GM18858 (cell line): ENCODE data around the gene TIMM10B.

ENCODE experiments used
- ATAC-seq: cut with Tn5 transposase; IDR thresholded peaks from one replicate; pipeline ENCODE4 v1.9.1; 2021; ENCODE audit not compliant: unreplicated experiment

Gene TIMM10B, protein sequence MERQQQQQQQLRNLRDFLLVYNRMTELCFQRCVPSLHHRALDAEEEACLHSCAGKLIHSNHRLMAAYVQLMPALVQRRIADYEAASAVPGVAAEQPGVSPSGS

DNA sequence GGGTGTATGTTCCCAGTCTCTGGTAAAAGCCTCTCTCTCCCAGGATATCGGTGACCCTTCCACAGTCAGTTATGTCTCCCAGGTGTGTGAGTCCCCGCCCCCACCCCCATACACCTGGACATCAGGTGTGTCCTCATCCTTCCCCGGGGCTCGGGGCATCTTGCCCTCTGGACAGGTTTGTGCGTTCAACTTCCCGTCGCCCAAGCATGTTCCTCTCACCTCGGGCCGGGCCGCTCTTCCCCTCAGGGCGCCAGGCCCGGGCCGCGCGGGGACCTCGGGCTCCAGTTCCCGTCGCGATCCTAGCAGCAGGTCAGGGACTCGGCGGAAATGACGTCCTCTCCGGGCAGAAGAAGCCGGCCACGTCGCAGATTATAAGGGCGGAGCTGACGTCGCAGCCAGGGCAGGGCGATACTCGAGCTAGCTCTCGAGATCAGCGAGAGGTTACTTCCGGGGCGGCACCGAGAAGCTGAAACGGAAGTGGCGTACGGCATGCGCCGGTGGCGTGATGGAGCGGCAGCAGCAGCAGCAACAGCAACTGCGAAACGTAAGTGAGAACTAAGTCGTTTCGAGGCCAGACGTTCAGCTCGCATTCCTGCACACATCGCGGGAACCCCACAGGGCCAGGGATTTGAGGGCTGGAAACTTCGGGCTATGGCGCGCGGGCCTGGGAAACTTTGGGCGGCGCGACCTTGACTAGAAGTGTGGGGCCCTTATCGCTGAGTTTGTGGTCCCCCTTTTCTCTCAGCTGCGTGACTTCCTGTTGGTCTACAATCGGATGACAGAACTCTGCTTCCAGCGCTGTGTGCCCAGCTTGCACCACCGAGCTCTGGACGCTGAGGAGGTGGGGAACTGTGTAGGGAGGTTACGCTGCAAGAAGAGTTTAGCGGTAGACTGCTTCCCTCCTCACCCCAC, at the start of gene TIMM10B, which contains the start of gene ARFIP2:
TSS of gene TIMM10B (plus strand) at position 490 of the 912 bp plus-strand sequence. CDS start at position 506, 16 bp downstream.
TSS of gene ARFIP2 (minus strand) at position 320 of the 912 bp plus-strand sequence. CDS start 910 bp downstream, outside the sequence.
- ATAC-seq, result peak; percentile 98

DNA sequence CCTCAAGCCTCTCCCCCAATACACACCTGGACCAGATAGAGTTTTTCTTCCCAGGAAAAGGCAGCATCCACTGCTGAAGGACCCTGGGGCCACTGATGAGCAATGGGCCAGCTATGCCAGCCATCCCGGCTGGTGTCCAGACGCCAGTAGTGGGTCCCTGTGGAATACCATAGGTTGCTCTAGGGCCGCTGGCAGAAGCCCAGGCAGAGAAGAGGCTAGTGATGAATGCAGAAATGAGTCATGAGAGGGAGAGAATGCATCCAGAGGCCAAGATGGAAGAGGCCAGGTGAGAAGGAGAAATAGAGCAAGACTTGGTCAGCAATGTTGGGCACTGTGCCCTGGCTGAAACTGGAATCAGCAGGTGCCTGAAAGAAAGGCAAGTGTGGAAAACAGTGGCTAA, 49.4 kb upstream of the TIMM10B start:
- ATAC-seq, result no peak

DNA sequence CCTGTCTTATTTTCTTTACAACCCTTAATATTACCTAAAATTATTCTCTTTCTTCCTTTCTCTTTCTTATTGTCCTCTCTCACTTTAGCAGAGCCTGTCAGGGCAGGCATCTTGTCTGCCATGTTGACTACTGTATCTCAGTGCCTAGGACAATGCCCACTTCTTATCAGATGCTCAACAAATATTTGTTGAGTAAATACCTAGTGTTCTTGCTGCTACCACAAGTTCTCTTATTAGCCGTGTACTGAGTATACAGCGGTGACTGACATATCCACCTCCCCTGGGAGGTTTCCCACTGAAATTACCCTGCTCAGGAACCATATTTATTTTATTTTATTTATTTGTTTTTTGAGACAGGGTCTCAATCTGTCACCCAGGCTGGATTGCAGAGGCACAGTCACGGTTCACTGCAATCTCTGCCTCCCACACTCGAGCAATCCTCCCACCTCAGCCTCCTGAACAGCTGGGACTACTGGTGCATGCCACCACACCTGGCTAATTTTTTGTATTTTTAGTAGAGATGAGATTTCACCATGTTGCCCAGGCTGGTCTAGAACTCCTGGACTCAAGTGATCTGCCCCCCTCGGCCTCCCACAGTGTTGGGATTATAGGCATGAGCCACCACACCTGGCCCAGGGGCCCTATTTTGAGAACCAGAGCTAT, 47.2 kb upstream of the TIMM10B start:
- ATAC-seq, result peak; percentile 40

DNA sequence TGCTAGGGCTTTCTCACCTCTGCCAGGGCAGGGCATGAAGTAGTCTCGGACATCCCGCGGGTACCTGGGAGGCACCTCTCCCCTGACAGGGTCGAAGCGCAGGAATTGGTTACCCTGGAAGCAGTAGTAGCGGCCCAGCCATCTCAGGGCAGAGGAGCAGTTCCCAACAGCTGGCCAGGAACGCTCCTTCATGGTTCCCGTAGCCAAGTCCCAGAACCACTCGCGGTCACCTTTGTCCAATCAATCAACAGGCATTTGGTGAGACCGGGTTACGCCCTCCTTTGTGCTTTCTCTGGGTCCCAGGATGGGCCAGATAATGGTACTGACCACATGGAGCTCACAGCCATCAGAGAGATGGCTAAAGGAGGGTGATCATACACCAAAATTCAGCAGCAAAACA, 43.9 kb upstream of the TIMM10B start:
- no peak for ATAC-seq

DNA sequence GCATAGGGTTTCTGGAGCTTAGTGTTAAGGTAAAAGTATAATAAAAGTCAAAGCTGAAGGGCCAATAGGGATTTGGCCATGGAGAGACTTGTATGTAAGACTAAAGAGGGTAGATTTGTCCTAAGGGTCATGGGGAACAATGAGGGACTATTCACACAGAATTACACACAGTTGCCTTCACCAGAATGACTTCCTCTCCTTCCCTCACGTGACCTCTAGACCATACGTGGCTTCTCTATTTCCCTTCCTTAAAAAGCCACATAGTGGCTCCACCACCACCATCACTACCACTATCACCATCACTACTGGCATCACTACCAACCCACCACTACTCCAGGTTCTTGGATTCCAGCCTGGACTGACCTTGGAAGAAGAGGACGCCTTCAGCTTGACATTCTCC, 43.3 kb upstream of the TIMM10B start:
- ATAC-seq, result no peak

- ATAC-seq, result no peak
These were observed 42.2 kb upstream of the TIMM10B start for GRCh38 chr11:6438979-6439571.

DNA sequence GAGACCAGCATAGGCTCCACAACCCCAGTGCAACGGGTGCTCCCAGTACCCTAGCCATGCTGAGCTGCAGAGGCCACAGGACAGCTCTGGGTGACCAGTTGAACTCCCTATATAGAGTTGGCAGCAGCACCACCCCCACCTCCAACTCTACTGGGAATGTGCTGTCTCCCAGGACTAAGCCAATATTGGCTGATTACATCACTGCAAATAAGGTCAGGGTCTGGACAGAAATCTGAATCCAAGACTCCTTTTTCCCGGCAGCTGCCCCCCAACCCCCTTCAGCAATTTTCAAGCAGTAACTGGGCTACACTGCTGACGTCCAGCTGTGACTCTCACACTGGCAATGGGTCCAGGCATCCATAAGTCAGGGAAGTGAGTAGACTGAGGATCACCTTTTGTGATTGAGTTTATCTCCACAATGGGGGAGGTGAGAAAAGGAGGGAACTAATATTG, 40.4 kb upstream of the TIMM10B start, which contains the start of gene HPX:
TSS of gene HPX (minus strand) at position 82 of the 453 bp plus-strand sequence. CDS start at position 58, 24 bp downstream.
- ATAC-seq, result no peak

- ATAC-seq, result no peak
These were observed 38.9 kb upstream of the TIMM10B start for GRCh38 chr11:6442441-6442840.

DNA sequence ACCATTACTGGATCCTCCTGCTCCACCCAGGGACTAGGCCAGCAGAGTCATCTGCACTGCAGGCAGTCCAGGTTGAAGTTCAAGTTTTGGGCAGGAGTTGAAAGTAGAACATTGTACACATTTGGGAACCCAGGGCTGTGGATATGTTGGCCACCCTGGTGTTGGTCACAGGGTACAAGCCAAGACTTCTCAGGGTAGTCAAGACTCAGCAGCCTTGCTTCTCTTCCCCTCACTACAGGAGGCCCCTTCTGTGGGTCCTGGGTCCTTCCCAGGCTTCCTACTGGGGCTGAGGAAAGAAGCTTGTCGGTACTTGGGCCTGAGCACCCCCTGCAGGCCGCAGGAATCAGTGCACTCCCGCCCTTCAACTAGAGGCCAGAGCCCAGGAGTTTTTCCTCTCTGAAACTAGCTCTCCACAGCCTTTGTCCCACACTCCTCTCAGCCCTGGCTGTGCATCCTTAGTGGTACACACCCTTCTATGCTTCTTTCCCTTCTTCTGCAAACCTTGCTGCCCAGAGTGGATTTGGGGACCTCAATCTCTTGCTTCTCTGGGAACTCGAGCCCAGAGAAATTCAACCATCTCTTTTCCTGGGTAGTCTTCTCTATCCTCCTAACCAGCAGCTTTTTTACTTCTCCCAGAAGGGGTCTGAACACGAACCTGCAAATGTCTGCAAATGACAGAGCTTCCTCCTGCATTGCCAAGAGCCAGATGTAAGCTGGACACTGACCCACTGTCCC, 37.9 kb upstream of the TIMM10B start:
- ATAC-seq, result peak; percentile 58

DNA sequence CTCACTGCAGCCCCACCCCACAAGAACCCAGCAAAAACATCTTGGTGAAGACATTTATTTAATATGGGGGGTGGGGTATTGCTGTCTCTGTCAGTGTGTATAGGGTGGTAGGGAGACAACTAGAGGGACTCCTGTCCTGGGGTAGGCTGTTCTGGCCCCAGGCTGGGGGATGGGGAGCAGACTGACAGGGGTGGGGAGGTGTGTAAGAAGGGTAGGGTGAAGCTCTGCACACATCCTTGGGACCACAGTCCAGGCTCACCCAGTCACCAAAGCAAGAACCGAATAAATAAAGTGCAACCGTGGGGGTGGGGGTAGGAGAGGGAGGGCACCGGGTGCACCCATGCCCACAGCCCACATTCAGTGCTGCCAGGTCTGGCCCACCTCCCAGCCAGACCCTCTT, 32.7 kb upstream of the TIMM10B start:
- no peak for ATAC-seq

GRCh38 chr11:6452219-6452618, 29.1 kb upstream of the TIMM10B start:
- ATAC-seq, result no peak

DNA sequence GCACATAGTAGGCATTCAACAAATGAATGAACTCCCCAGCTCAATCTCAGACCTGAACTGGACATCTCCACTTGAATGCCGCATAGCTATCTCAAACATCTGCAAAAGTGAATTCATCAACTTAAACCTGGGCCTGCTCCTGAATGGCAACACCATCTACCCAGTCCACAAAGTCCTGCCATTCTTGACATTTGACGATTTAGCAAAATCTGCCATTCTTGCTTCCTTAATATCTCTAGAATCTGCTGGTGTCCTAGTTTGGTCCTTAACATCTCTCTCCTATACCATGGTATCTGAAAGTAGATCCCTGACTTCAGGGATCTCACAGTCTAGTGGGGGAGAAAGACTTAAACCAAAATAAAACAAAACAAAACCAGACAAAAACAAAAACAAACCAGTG, 28.1 kb upstream of the TIMM10B start:
- ATAC-seq, result no peak

DNA sequence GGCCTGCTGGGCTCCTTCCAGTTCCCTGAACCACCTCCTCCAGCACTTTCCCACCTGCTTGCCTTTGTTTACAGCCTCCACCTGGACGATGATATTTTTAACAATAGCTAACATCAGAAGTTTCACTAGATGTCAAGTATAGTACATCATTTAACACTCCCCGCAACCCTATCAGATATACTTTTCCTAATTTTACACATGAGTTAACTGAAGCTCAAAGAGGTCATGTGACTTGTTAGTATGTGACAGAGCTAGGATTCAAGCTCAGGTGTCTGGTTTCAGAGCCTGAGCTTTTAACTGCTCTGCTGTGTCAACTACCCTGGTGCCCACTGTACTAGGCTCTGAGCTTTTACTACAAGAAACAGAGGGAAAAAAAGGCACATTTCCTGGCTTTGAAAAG, 26.2 kb upstream of the TIMM10B start:
- no peak for ATAC-seq

DNA sequence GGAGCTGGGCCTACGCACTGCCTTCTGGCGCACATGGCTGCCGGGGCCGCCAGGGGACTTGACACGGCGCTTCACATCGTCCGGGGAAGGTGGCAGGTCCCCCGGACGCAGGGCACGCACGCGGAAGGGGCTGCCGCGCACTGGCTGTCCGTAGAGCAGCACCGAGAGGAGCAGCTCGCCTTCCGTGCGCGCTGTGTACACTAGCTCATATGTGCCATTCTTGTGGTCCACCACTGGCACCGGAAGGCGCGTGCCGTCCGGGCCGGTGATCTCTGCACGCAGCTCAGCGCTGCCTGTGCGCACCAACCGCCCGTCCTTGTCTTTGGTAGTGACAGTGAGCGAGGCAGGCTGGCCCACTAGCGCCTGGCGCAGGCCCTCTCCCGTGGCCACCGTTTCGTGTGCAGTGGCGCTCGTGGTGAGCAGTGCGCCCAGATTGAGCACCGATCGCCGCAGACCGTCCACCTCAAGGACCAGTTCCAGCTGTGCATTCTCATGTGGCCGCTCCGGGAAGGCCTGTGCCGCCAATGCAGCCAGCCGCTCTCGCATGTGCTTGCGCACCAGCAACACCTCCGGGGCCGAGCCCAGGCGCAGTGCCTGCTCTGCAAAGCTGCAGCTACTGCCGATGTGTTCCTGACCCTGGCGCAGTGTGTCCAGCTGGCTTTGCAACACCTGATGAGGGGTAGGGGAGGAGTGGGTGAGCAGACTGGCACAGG, 24.8 kb upstream of the TIMM10B start:
- ATAC-seq, result no peak

DNA sequence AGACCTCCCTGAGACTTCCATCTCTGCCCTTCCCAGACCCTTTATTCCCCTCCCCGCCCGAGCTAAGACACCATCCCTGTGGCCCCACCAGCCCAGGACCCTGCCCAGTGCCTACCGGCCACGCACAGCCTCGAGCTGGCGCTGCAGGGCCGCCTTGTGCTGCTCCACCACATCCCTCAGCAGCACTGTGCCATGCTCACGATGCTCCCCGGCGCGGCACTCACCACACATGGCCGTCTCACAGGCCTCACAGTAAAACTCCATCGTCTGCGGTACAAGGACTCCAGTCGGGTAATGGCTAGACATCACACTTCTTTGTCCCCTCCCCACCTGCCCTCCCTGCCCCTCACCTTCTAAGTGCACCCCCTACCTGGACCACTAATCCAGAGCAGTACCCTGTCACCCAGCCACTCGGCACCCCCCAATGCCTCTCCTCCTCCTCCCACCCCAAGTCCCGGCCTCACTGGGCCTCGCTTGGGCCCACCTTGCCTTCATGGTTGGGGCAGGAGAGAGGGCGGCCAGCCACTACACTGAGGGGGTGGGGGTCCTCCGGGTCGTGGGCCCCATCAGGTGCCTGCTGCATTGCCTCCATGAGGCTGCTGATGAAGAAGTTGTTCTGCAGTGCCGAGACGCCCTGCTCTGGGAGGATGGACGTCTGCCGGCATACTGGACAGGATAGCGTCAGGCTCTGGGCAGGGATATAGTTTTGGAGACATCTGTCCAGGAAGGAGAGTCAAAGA, 23.6 kb upstream of the TIMM10B start:
- no peak for ATAC-seq

- no peak for ATAC-seq
These were observed 22.8 kb upstream of the TIMM10B start for GRCh38 chr11:6458352-6459098.

DNA sequence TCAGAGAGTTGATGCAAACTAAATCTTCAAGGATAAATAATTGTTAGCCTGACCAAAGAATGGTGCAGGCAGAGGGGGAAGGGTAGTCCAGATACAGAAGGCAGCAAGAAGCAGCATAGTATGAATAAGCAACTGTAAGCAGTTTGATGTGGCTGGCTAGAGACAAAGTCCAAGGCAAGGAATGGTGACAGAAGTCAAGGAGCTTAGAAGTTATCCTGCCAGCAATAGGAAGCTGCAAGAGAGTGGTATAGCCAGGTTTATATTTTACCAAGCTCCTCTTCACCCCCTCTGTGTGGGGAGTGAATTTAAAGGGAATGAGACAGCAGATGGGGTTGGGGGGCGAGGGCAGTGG, 22.2 kb upstream of the TIMM10B start:
- no peak for ATAC-seq

DNA sequence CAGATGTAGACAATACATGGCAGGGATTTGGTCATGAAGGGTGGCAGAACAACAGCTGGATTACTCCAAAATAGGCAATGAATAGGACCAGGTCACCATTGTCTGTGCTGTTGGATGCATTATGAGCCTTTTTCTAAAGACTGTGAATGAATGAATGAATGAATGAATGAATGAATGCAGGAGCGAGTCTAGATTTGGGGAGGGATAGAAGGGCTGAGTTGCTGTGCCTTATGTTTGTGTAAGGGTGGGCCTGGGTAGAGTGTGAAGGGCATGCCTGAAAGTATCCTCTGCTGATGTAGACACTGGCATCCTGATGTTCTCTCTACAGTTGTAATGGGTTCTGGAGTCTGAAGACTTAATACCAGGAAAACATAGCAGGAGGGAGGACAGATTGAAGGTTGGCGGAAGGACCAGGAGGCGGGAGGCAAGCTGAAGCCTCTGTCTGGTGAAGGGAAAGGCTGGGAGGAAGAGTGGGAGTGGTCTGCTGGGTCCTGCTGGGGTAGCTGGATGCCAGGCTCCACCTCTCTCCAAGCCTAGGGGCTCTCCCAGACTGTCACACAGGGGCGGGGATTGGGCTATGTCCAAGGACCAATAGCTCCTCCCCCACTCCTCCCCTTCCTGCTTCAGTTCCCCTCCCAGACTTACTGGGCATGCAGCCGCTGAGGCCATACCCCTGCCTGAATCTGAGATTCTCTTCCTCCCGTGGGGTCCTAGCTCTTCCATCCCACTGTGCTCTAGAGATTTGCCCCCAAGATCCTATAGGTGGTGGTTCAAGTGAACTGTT, 12.4 kb upstream of the TIMM10B start:
- ATAC-seq, result peak; percentile 67
